Panc1 (cell line): ENCODE results near the gene POM121. TPM values are rescaled to one million over a fixed set of nuclear protein-coding genes. Genes with fewer than 3 reads are reported as not detected.

Source experiments
- total RNA-seq: library from RNA; stranded (reverse); gene quantifications from one replicate; pipeline ENCODE4 v1.2.1, GENCODE V29; 2021; ENCODE audit not compliant: unreplicated experiment

The POM121 gene
- total RNA-seq, 1 experiment from 2014 or later: 62.4 TPM

Other genes starting within 250 kb of the POM121 start
- gene TYW1B, start 96.9 kb upstream of the POM121 start, total RNA-seq: 2.3 TPM
- gene TRIM74, start 44.4 kb downstream of the POM121 start, total RNA-seq: 0.46 TPM
- gene SPDYE8, start 104.7 kb downstream of the POM121 start, total RNA-seq: not detected
- not detected for gene SPDYE11, start 132.8 kb downstream of the POM121 start, total RNA-seq
- gene SPDYE9, start 160.9 kb downstream of the POM121 start, total RNA-seq: not detected